NCI-H1436 (cell line): Measurements from ENCODE around the gene PRR29.

Experiments
- DNase-seq: peaks from one replicate; lab custom pipeline; 2025; lab: John Stamatoyannopoulos, UW

PRR29 gene

DNA sequence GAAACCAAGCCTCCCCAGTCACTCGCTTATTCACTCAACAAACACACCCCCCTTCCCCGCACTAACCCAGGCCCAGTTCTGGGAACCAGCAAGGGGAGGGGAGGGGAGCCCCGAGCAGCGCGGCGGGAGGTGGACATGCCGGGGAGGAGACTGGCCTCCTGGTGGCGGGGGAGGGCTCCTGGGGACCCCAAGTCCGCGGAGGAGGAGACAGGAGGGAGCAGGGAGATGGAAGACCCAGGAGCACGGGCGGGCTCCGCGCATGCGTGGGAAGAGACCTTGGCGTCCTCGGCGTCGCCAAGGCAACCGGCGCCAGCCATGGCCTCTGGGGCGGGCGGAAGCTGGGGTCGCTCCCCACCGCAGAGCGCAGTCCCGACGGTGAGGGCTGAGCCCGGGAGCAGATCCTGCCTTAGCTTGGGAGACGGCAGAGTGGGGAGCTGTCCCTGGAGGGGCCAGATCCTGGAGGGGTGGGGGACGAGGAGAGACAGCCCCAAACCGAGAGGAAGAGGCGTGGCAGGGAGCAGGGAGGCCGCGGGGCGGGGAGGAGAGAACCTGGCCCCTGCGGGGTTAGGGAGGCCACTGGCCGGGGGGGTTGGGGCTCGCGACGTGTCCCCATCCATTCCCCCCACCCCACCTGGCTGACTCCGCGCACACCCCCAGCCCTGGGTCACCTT is at the start of gene PRR29:
Gene PRR29, plus strand, starts transcription at position 302 of the 671 bp plus-strand sequence. Its CDS starts 14 bp downstream, at position 316.
- DNase-seq = peak; percentile 78

DNA sequence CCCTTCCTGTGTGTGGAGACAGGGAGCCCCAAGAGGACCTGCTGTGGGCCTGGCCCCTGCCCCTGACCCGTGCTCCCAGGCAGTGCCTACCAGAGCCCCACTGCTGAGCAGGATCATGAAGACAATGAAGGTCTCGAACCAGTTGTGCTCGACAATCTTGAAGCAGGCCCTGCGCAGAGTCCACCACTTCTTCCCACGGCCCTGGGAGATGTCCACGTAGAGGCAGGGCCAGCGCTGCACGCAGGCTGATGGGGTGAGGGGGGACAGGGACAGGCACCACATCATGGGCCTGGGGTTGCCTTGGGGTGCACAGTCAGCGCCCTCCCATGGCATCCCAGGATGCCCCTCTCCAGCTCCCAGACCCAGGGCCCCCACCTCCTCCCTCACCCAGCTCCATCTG is 49.6 kb upstream of the PRR29 start:
- no peak for DNase-seq

DNA sequence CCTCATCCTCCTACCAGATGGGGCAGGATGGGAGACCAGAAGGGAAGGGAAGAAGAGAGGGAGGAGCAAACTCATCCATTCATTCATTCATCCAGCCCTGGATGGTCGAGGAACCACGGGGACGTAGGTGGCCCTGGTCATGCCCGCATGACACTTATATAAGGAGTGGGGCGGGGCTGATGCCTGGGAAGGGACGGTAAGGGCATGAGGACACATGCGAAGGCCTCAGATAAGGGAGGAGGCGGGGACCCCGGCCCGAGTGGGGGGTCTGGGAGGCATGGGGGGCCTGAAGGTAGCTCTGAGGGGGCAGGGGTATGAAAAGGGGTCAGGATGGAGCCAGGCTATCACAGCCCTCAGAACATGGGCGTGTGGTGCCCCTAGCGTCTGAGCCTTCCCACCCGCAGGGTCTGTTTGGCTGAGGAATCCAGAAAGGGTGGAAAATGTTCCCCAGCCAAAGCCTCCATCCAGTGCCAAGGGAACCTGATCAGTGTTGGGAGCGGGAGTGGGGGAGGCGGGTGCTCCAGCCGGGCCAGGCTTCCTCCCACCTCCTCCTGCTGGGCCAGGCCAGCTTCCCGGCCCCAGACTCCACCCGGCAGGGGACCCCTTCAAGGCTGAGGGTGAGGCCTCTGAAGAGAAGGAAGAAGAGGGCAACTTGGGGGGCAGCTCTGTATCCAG is 48.4 kb upstream of the PRR29 start:
- DNase-seq = no peak

DNA sequence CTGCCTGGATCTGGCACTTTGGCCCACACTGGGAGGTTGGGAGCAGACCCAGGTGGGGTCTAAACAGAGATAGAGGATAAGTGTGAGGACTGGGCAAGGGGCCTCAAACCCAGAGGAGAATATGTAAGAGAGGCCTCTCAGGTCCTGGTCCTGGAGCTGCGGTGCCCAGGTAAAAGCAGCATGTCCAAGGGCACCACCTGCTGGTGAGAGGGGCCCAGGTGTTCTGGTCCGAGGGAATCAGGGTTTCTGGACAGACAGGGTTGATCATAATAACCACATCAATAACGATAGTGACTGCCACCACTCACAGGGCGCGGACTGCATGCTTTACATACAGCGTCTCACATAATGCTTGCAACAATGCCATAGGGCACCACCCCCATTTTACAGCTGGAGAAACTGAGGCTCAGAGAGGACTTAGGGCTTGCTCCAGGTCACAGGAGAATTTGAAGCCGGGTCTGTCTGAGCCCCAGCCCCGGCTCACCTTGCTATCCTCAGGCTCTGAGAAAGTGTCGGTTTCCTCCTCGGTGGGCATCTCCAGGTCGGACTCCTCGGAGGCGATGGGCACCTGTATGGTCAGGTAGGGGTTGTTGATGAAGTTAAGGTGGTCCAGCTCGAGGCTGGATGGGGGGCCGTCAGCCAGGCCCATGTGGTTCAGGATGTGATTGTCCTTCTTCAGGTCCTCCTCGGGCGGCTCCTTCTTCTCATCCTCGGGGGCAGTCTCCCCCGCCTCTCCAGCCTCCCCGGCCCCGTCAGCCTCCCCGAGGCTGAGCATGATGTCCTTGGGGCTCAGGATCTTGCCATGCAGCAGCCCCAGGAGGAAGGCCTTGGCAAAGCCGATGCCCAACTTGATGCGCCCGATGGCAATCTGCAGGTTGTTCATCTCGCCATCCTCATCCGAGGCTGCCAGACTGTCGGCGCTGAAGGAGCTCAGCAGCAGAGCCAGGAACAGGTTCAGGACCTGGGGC is 46.9 kb upstream of the PRR29 start:
- no peak for DNase-seq

DNA sequence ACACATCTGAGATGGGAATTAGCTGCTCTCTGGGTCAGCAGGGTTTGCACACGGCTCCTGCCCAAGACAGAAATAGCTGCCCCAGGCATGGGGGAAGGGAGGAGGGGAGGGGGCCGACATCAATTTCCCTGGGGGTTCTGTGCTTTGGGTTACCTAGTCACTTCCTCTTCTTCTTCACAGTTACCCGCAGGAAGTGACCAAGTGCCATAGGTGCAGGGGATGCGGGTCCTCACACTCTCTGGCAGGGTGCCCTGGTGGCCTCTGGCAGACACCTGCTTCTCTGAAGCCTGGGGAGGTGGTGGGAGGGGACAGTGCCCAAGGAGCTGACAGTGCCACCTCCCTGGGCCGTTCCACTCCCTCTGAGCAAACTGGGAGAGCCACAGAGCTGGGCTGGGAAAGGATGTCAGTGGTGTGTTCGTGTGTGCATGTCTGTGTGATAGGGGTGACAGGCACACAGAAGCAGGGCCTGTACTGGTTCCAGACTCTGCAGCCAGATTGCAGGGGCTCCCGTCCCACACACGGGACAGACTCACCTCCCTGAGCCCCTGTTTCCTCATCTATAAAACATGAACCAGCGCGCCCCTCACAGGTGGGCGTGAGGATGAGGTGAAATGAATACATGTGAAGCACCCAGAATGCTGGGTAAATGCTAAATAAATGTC is 43.6 kb upstream of the PRR29 start:
- peak; percentile 16 for DNase-seq

DNA sequence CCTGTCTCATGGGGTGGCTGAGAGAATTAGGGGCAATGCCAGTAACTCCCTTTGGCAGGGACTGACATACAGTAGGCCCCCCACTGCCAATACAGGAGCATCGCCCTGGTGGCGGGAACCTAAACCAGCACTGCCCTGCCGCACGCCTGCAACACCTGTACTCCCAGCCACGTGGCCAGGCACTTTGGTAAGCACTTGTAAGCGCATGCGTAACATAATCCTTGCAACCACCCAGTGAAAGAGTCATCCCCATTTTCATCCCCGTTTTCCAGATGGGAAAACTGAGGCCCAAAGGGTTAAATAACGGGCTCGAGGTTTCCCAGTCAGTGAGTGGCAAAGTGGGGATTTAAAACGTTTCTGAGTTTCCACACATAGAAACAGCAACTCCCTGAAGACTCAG is 42.9 kb upstream of the PRR29 start:
- DNase-seq = no peak

DNA sequence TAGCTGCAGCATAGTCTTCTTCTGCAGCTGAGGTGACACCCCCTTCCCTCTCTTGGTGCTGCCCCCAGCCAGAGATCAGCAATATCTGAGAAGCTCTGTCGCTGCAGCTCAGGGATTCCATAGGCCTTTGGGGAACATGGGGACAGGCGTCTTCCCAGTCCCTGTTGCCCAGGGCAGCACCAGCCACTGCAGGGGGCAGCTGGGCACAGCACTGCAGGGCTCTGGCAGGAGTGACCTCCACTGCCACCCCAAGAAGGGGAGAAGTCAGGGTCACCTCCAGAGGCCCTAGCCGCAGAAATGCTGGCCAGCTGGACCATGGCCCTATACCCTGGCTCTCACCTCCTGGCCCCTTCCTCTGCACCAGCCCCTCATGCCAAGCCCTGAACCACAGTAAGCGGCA is 42.4 kb upstream of the PRR29 start:
- DNase-seq = no peak

DNA sequence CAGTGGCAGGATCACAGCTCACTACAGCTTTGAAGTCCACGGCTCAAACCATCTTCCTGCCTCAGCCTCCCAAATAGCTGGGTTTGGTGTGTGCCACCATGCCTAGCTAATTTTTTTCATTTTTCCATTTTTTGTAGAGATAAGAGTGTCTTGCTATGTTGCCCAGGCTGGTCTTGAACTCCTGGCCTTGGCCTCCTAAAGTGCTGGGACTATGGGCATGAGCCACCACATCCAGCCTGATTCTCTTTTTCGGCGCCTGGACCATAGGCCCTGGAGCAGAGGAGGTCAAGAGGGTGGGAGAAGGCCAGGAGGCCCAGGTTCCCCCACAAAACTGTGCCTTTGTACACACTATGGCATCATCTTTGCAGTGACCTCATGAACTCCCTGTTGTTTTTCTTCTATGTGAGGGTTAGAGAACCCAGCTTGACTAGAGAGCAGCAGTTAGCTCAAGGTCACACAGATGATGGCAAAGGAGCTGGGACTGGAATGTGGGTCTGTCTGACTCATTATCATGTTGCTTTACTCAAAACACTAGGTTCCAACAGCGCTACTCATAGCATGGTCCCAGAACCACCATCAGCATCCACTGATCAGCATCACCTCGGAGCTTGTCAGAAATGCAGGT is 41.7 kb upstream of the PRR29 start:
- DNase-seq = no peak

DNA sequence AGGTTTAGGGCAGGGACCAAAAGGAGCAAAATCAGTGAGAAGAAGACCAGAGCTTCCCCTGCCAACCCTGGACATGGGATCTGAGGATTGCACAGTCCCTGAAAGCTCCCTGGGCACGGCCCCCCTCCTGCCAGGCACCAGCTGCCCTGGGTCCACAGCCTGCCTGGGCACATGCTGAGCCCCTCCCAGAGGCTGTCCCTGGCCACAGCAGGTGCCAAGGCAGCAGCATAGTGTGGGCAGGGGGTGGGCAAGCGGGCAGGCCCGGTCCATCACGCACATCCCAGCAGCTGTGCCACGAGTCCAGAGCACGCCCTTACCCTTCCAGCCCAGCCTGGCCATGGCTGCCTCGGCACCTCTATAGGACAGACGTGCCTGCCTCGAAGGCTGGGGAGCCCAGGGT is 38.1 kb upstream of the PRR29 start:
- DNase-seq = no peak

DNA sequence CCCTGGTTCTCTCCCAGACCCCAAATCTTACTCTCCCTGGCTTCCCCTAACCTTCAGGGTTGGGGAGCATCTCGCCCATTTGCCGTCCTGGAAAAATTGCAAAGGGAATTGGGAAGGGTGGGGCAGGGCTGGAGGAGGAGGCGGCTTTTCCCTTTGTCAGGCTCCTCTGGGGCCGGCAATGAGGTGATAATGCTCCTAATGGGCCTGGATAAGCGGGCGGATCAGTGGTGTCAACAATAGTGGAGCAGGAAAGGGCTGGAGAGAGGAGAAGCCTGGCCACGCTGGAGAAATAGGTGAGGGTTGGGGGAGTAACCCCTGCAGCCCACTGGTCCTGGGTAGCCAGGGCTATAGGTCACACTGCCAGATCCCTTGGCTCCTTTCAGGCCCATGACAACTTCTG is 37.7 kb upstream of the PRR29 start:
- DNase-seq = no peak

DNA sequence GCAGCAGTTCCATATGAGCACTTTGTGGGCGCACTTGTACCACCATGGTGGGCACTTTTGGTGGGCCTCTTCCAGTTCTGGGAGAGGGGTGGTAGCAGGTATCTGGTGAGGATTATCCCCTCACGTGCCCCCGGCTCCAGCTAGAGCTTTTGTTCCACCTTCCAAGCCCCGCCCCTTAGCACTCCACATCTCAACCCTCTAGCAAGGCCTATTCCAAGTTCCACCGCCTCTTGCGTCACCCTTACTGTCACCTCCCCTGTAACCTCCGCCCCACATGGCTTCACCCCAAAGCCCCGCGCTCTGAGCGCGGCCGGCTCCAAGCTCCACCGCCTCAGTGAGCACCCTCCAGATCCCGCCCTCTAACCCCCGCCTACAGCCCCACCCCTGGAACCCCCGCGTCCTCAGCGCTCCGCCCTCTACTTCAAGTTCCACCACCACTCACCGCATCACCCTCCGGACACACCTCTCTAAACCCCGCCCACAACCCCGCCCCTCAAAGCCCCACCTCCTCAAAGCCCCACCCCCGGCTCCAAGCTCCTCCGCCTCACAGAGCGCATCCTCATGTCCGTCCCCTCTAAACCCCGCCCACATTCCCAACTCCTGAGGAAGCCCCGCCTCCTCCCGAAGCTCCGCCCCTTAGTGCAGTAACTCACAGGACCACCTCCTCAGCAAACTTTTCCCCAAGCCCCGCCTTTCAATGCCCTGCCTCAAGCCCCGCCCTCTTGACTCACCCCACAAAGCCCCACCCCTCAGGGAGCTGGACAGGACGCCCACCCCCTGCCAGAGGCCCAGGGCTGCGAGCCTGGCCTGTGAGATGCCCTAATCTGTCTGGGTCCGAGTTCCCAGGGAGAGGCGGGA is 36.6 kb upstream of the PRR29 start:
- DNase-seq = no peak

DNA sequence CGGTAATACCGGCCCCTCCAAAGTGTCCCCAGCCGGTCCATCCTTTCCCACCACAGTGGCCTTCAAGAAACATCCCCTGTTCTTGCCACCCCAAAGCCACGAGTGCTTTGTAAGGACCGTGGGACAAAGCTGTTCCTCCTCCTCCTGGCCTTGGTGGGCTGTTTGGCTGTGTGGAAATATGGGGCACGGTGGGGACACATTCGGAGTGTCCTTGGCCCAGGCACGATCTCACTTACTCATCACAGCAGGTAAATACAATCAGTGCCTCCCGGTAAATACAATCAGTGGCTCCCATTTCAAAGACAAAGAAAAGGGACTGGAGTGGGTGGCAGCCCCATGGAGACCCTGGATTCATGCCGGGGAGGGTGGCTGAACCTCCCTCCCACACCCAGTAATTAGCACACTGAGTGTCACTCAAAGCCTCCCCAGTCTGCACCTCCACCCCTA is 35.8 kb upstream of the PRR29 start:
- DNase-seq = no peak

DNA sequence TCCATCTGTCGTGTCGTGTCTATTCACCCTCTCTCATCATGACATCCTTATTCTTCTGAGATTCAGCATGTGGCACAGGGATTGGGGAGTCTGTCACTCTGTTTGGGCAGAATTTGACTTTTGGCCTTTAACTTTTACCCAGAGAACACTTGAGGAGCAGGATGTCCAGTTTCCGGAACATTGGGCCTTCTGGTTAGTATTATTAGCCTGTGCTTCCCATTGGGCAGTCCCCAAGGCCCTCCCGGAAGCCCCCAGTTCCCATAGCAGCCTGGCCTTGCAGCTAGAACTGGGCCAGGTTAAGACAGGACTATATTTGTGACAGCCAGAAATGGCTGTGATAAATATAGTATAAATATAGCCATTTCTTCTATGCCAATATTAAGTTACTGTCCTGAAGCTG is 35.0 kb upstream of the PRR29 start:
- DNase-seq = no peak

DNA sequence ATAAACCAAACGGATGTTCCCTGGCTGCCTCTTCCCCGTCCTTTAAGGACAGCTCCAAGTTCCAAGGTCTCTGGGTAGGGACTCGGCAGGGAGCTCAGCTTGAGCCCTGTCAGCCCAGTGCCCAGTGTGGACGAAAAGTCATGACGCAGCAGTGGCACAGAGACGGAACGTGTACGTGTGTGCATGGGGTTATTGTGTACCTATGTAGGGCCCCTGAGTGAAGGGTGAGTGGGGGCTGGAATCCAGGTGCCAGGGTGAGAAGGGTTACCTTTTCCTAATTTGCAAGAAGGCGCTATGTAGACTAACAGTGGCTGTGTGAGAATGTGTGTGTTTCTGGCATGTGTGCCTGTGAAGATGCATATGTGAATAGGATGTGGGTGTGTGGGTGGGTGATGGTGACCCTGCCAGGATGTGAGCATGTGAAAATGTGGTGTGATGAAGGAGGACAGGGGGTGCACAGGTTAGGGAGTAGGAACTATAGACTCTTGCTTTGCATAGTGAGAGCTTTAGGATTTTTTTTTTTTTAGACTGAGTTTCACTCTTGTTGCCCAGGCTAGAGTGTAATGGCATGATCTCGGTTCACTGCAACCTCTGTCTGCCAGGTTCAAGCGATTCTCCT is 31.4 kb upstream of the PRR29 start:
- DNase-seq = no peak

DNA sequence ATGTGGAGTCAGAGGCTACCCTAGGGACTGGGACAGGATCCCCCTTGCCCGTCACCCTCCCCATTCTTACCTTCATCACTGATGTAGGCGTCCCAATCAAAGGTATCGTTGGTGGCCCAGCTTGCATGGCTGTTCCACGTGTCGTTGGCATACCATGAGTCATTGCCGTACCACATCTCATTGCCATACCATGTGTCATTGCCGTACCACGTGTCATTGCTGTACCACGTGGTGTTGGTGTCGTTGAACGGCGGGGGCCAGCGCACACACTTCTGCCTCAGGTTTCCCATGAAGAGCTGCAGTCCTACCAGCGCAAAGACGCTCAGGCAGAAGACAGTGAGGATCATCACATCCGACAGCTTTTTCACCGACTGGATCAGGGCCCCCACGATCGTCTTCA is 30.2 kb upstream of the PRR29 start:
- no peak for DNase-seq

DNA sequence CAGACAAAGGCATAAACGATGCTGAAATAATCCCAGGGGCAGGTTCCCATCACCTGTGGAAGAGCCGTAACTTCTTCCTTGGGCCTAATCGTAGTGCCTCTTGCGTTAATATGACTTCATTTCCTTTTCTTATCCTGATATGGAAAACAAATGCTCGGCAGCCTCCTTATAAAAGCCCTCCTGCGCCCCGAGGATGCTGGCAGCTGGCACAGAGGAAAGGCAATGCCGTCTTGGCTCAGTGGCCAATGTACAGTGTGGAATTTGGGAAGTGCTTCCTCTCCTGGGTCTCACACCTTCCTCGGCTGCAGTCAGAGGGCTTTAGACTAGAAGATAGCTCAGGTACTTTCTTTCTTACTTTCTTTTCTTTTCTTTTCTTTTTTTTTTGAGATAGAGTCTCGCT is 28.9 kb upstream of the PRR29 start:
- no peak for DNase-seq

DNA sequence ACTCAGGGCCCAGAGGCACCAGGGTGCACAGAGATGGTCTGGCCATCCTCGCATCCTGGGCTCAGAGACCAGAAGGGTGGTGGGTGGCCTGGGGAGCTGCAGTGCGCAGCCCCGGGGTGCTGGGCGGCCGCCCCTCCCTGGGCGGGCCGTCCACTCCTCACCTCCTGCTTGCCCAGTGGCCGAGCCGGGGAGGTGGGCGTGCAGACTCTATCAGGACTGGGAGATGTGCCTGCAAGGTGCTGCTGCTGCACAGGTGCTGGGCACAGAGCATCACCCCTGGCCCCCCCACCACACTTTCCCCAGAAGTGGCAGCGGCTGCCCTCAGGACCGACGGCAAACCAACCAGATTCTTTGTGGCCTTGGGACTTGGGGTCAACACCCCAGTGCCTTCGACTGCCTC is 25.4 kb upstream of the PRR29 start, which contains the start of gene SCN4A:
Gene SCN4A, minus strand, starts transcription at position 123 of the 400 bp plus-strand sequence. Its CDS starts 77 bp downstream, at position 46.
- no peak for DNase-seq

DNA sequence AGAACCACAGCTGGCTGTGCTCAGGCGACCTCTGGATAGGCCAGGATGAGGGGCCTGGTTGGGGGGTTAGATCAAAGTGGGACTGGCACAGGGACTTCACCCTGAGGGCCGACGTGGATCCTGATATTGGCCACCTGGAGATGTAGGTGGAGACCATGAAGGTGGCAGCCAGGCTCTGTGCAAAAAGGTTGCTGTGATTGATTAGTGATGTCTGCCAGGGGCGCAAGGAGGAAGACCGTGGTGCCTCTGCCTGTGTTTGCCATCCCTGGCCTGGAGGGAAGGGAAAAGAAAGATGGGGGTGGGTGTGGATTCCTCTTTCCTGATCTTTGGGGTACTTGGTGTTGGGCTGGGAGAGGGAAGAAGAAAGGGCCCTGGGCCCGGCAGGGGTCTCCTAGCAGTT is 24.9 kb upstream of the PRR29 start:
- DNase-seq = no peak

DNA sequence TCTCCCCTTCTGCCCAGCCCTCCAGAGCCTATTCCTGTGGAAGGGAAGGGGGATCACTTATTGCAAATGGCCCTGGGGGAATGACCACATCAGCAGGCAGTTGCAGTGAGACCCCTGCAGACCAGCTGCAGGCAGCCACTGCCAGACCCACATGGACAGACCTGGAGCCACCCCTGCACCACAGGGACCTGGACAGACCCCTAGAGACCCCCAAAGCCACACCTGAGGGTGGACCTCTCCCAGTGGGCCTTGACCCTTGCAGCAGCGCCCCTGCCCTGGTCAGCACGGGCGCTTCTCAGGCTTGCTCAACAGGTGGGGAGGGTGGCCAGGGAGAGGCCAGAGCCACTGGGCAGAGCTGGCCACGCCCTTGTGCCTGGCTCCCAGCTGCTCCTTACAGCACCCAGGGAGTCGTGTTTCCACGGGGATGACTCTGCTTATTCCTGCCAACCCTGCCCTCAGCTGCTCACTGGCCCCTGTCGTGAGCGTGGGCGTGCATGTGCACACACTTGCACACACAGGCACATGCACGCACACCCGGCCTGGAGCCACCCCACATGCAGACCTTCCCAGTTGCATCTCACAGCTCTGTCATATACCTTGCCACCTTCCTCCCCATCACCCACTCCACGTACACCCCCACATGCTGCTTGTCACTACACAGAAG is 24.1 kb upstream of the PRR29 start:
- no peak for DNase-seq
